HEK293 (cell line): ENCODE data around the gene ALDH16A1.

ENCODE experiments used
- AEBP2 ChIP-seq: fragments of 450-650 bp; formaldehyde crosslinking; IDR thresholded peaks from 2 replicates; pipeline ENCODE4 v1.5.1; 2016; ENCODE audit warnings: missing biosample characterization, missing genetic modification characterization, borderline replicate concordance
- BCL11B ChIP-seq: fragments of 450-650 bp; formaldehyde crosslinking; IDR thresholded peaks from 2 replicates; pipeline ENCODE4 v1.5.1; 2016; ENCODE audit warnings: low read depth, missing biosample characterization, missing genetic modification characterization
- EGR2 ChIP-seq: fragments of 450-650 bp; formaldehyde crosslinking; IDR thresholded peaks from 2 replicates; pipeline ENCODE4 v1.5.1; 2016; ENCODE audit warnings: low read depth, missing biosample characterization, missing genetic modification characterization
- GLIS1 ChIP-seq: fragments of 450-650 bp; formaldehyde crosslinking; IDR thresholded peaks from 2 replicates; pipeline ENCODE4 v1.5.1; 2016; ENCODE audit warnings: missing biosample characterization, missing genetic modification characterization
- GLIS2 ChIP-seq: fragments of 450-650 bp; formaldehyde crosslinking; IDR thresholded peaks from 2 replicates; pipeline ENCODE4 v1.5.1; 2016; ENCODE audit warnings: missing biosample characterization, missing genetic modification characterization
- KLF7 ChIP-seq: fragments of 450-650 bp; formaldehyde crosslinking; IDR thresholded peaks from 2 replicates; pipeline ENCODE4 v1.5.1; 2016; ENCODE audit warnings: missing biosample characterization, missing genetic modification characterization, borderline replicate concordance
- PRDM1 ChIP-seq: fragments of 450-650 bp; formaldehyde crosslinking; IDR thresholded peaks from 2 replicates; pipeline ENCODE4; 2016; ENCODE audit warnings: missing biosample characterization, missing genetic modification characterization
- PRDM4 ChIP-seq: fragments of 450-650 bp; formaldehyde crosslinking; IDR thresholded peaks from 2 replicates; pipeline ENCODE4 v1.5.1; 2017; ENCODE audit warnings: missing biosample characterization, missing genetic modification characterization
- SP7 ChIP-seq: fragments of 450-650 bp; formaldehyde crosslinking; IDR thresholded peaks from 2 replicates; pipeline ENCODE4 v1.5.1; 2016; ENCODE audit warnings: missing biosample characterization, missing genetic modification characterization
- TRIM28 ChIP-seq: IDR thresholded peaks from 2 replicates; pipeline ENCODE4 v1.6.1; 2011; ENCODE audit warnings: low read length, control low read depth, borderline replicate concordance
- WT1 ChIP-seq: fragments of 450-650 bp; formaldehyde crosslinking; IDR thresholded peaks from 2 replicates; pipeline ENCODE4 v1.5.1; 2016; ENCODE audit warnings: missing biosample characterization, missing genetic modification characterization
- ZBTB7A ChIP-seq: fragments of 450-650 bp; formaldehyde crosslinking; IDR thresholded peaks from 2 replicates; pipeline ENCODE4 v1.5.1; 2016; ENCODE audit warnings: low read depth, missing biosample characterization, missing genetic modification characterization
- ZBTB8A ChIP-seq: fragments of 450-650 bp; formaldehyde crosslinking; IDR thresholded peaks from 2 replicates; pipeline ENCODE4 v1.5.1; 2016; ENCODE audit warnings: missing biosample characterization, missing genetic modification characterization
- ZFHX2 ChIP-seq: fragments of 450-650 bp; formaldehyde crosslinking; conservative IDR thresholded peaks from 2 replicates; pipeline ENCODE4 v1.5.1; 2016; ENCODE audit warnings: missing biosample characterization, missing genetic modification characterization
- ZNF10 ChIP-seq: fragments of 450-650 bp; formaldehyde crosslinking; IDR thresholded peaks from 2 replicates; pipeline ENCODE4 v1.5.1; 2017; ENCODE audit warnings: missing biosample characterization, missing genetic modification characterization
- ZNF157 ChIP-seq: fragments of 450-650 bp; formaldehyde crosslinking; IDR thresholded peaks from 2 replicates; pipeline ENCODE4 v1.5.1; 2016; ENCODE audit warnings: missing biosample characterization, missing genetic modification characterization
- ZNF2 ChIP-seq: fragments of 450-650 bp; formaldehyde crosslinking; IDR thresholded peaks from 2 replicates; pipeline ENCODE4 v1.5.1; 2016; ENCODE audit warnings: missing biosample characterization, missing genetic modification characterization
- ZNF23 ChIP-seq: fragments of 450-650 bp; formaldehyde crosslinking; IDR thresholded peaks from 2 replicates; pipeline ENCODE4 v1.5.1; 2016; ENCODE audit warnings: missing biosample characterization, missing genetic modification characterization, borderline replicate concordance
- ZNF292 ChIP-seq: fragments of 450-650 bp; formaldehyde crosslinking; IDR thresholded peaks from 2 replicates; pipeline ENCODE4 v1.5.1; 2016; ENCODE audit warnings: low read depth, missing biosample characterization, missing genetic modification characterization, borderline replicate concordance
- ZNF416 ChIP-seq: fragments of 450-650 bp; formaldehyde crosslinking; IDR thresholded peaks from 2 replicates; pipeline ENCODE4 v1.5.1; 2016; ENCODE audit warnings: missing biosample characterization, missing genetic modification characterization
- ZNF449 ChIP-seq: fragments of 450-650 bp; formaldehyde crosslinking; IDR thresholded peaks from 2 replicates; pipeline ENCODE4 v1.5.1; 2017; ENCODE audit warnings: missing biosample characterization, mild to moderate bottlenecking, missing genetic modification characterization, moderate library complexity
- ZNF473 ChIP-seq: fragments of 450-650 bp; formaldehyde crosslinking; IDR thresholded peaks from 2 replicates; pipeline ENCODE4 v1.5.1; 2017; ENCODE audit warnings: missing biosample characterization, missing genetic modification characterization
- ZNF488 ChIP-seq: fragments of 450-650 bp; formaldehyde crosslinking; IDR thresholded peaks from 2 replicates; pipeline ENCODE4 v1.5.1; 2016; ENCODE audit warnings: missing biosample characterization, missing genetic modification characterization
- ZNF510 ChIP-seq: fragments of 450-650 bp; formaldehyde crosslinking; IDR thresholded peaks from 2 replicates; pipeline ENCODE4 v1.5.1; 2018; ENCODE audit warnings: mild to moderate bottlenecking, missing genetic modification characterization, missing biosample characterization; ENCODE audit not compliant: insufficient replicate concordance
- ZNF558 ChIP-seq: fragments of 450-650 bp; formaldehyde crosslinking; IDR thresholded peaks from 2 replicates; pipeline ENCODE4 v1.5.1; 2016; ENCODE audit warnings: missing biosample characterization, missing genetic modification characterization
- ZNF560 ChIP-seq: fragments of 450-650 bp; formaldehyde crosslinking; IDR thresholded peaks from 2 replicates; pipeline ENCODE4 v1.5.1; 2017; ENCODE audit warnings: missing biosample characterization, missing genetic modification characterization, borderline replicate concordance
- ZNF580 ChIP-seq: fragments of 450-650 bp; formaldehyde crosslinking; IDR thresholded peaks from 2 replicates; pipeline ENCODE4 v1.5.1; 2016; ENCODE audit warnings: missing biosample characterization, missing genetic modification characterization
- ZNF596 ChIP-seq: fragments of 450-650 bp; IDR thresholded peaks from 2 replicates; pipeline ENCODE4 v1.5.0; 2018; ENCODE audit warnings: missing biosample characterization, mild to moderate bottlenecking, missing genetic modification characterization, moderate library complexity
- ZNF600 ChIP-seq: fragments of 450-650 bp; formaldehyde crosslinking; IDR thresholded peaks from 2 replicates; pipeline ENCODE4 v1.5.1; 2016; ENCODE audit warnings: missing biosample characterization, missing genetic modification characterization
- ZNF626 ChIP-seq: fragments of 450-650 bp; sonication (Bioruptor Pico); formaldehyde crosslinking; IDR thresholded peaks from 2 replicates; pipeline ENCODE4 v1.5.1; 2018; ENCODE audit warnings: missing biosample characterization, missing genetic modification characterization, inconsistent platforms
- ZNF660 ChIP-seq: fragments of 450-650 bp; IDR thresholded peaks from 2 replicates; pipeline ENCODE4 v1.5.1; 2018; ENCODE audit warnings: missing biosample characterization, mild to moderate bottlenecking, missing genetic modification characterization
- ZNF670 ChIP-seq: fragments of 450-650 bp; formaldehyde crosslinking; IDR thresholded peaks from 2 replicates; pipeline ENCODE4 v1.5.1; 2016; ENCODE audit warnings: missing biosample characterization, missing genetic modification characterization, low read depth
- ZNF677 ChIP-seq: fragments of 450-650 bp; IDR thresholded peaks from 2 replicates; pipeline ENCODE4 v1.5.0; 2018; ENCODE audit warnings: missing biosample characterization, mild to moderate bottlenecking, missing genetic modification characterization, moderate library complexity
- ZSCAN16 ChIP-seq: fragments of 450-650 bp; formaldehyde crosslinking; IDR thresholded peaks from 2 replicates; pipeline ENCODE4 v1.5.1; 2016; ENCODE audit warnings: missing biosample characterization, missing genetic modification characterization

The ALDH16A1 gene

GRCh38 chr19:49403404-49404187 lies 49.4 kb upstream of the ALDH16A1 start (continued):
- TF ChIP-seq ZNF292 (tag by site-specific recombination) (no peak), BCL11B (no peak), GLIS2 (tag by site-specific recombination) (no peak), KLF7 (no peak), ZNF596 (no peak), ZNF23 (no peak), ZNF600 (tag by site-specific recombination) (peak; percentile 96), AEBP2 (no peak), EGR2 (tag by site-specific recombination) (peak; percentile 55), ZNF560 (tag by site-specific recombination) (no peak), ZBTB8A (tag by site-specific recombination) (no peak), SP7 (peak; percentile 87), ZSCAN16 (no peak), ZNF157 (tag by site-specific recombination) (no peak), ZNF626 (tag by site-specific recombination) (no peak), ZNF558 (tag by site-specific recombination) (0 out of 2 replicates have a peak, but pooled peaks have one; percentile 26), ZNF449 (tag by site-specific recombination) (no peak), PRDM1 (tag by site-specific recombination) (no peak), ZNF2 (peak; percentile 90), ZNF473 (tag by site-specific recombination) (no peak), ZNF10 (0 out of 2 replicates have a peak, but pooled peaks have one; percentile 27), ZNF660 (tag by site-specific recombination) (peak; percentile 82), ZNF677 (no peak), ZNF488 (tag by site-specific recombination) (no peak), WT1 (tag by site-specific recombination) (peak; percentile 55; the same call in 1 of the 2 replicates), TRIM28 (peak; percentile 97), ZNF416 (tag by site-specific recombination) (no peak), ZNF580 (tag by site-specific recombination) (peak; percentile 51), ZFHX2 (tag by site-specific recombination) (peak; percentile 55), ZBTB7A (tag by site-specific recombination) (no peak), ZNF670 (tag by site-specific recombination) (no peak), ZNF510 (no peak), PRDM4 (no peak), GLIS1 (peak; percentile 60)
